C4-2B (cell line): ENCODE results near the gene HSD11B1.

Experiments used
- H3K27ac ChIP-seq: fragments of 450-650 bp; 2 replicates; pipeline ENCODE4 v1.5.1; 2017
- ZFX ChIP-seq: fragments of 450-650 bp; IDR thresholded peaks from 2 replicates; pipeline ENCODE4 v1.6.1; 2017
- TF ChIP-seq, protein P1 (sequence below): fragments of 450-650 bp; conservative IDR thresholded peaks from 2 replicates; pipeline ENCODE4 v1.5.1; 2017; ENCODE audit warnings: mild to moderate bottlenecking

HSD11B1 gene

DNA sequence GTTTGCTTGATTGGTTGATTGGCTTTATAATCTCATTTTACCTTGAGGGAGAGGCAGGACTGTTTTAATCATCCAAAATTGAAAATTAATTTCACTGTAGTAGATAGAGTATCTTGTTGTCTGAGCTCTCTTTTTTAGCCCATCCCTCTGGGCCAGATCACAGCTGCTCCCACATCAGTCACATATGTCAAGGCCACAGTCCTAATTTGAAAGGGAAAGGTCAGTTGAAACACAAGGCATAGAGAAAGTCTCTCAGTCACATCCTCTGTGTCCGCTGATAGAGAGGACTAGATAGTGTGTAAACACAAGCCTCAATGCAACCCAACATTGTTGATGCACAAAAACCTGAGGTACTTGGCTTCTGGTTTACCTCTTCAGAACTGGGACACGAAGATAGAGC is 72.9 kb downstream of the HSD11B1 start:
- no peak overlapping the region for H3K27ac ChIP-seq
- TF ChIP-seq, protein P1, sequence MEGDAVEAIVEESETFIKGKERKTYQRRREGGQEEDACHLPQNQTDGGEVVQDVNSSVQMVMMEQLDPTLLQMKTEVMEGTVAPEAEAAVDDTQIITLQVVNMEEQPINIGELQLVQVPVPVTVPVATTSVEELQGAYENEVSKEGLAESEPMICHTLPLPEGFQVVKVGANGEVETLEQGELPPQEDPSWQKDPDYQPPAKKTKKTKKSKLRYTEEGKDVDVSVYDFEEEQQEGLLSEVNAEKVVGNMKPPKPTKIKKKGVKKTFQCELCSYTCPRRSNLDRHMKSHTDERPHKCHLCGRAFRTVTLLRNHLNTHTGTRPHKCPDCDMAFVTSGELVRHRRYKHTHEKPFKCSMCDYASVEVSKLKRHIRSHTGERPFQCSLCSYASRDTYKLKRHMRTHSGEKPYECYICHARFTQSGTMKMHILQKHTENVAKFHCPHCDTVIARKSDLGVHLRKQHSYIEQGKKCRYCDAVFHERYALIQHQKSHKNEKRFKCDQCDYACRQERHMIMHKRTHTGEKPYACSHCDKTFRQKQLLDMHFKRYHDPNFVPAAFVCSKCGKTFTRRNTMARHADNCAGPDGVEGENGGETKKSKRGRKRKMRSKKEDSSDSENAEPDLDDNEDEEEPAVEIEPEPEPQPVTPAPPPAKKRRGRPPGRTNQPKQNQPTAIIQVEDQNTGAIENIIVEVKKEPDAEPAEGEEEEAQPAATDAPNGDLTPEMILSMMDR: no peak
- no peak for TF ChIP-seq ZFX

DNA sequence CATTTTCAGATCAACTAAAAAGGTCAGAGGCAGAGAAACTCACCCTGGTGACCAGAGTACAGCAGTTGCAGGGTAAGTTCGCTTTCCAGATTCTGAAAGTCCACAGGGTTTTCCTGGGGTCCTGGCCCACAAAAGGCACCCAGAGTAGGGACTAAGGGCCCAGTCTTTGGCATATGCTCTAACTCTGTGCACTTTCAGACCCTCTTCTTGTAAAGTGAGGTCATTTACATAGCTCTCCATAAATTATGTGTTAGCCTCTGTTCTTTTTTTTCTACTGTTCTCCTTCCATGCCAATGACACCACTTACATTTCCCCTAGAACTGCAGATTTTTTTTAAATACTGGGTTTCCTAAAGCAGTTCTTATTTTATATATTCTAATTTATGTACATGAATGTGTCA is 73.5 kb downstream of the HSD11B1 start:
- H3K27ac ChIP-seq: no peak overlapping the region
- TF ChIP-seq, protein P1: no peak
- TF ChIP-seq ZFX: no peak

DNA sequence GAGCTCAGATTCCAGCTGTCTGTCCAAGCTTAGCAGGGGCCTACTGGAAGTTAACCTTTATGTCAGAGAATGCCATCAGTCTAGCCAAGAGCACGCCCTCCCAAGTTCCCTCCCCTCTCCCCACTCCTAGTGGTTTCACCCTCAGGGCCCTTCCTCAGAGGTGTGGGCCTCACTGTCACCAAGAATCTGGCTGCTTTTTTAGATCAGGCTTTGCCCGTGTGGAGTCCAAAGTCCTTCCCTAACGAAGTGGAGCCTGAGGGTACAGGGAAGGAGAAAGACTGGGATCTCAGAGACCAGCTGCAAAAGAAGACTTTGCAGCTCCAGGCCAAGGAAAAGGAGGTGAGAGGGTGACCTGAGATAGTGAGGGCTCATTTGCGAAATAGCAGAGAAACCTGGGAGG is 75.6 kb downstream of the HSD11B1 start:
- no peak overlapping the region for H3K27ac ChIP-seq
- TF ChIP-seq, protein P1: no peak
- TF ChIP-seq ZFX: no peak

DNA sequence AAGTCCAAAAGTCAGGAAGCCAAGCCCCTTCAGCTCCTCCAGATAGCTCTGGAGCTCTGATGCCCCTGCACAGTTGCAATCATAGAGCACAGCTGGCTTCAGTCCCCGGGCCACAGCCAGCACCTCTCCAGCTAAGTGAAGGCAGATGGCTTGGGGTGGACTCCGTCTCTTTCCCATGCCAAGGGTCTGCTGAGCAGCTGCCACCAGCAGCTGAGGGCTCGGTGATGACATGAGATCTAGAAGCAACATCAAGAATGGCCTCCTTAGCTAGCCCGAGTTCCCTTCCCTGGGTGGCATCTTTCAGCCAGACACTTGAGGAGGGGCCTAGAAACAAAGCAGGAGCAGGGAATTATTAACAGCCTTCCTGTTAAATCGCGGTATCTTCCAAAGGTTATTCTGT is 78.7 kb downstream of the HSD11B1 start:
- TF ChIP-seq, protein P1: no peak
- TF ChIP-seq ZFX: no peak
- H3K27ac ChIP-seq: peak overlapping the region; percentile 89; the same call in 1 of the 2 replicates
